HFF-Myc (cell line): ENCODE results near the gene ELMO1.
A peak's percentile ranks its signal among the peaks of the same experiment; 100 is the strongest.

Experiments used
- DNase-seq: peaks from one replicate; pipeline ENCODE4 v3.0.0-alpha.2; 2011; ENCODE audit warnings: low read depth; ENCODE audit errors: extremely low read depth
- H3K4me3 ChIP-seq: replicated peaks from 2 replicates; pipeline ENCODE4 v1.5.1; 2011; ENCODE audit warnings: low read depth, mild to moderate bottlenecking, control low read depth, low read length
- CTCF ChIP-seq: IDR thresholded peaks from 2 replicates; pipeline ENCODE4 v1.5.1; 2012; ENCODE audit warnings: mild to moderate bottlenecking, low read depth, low read length, control low read depth; ENCODE audit errors: missing control alignments

The ELMO1 gene

GRCh38 chr7:37039131-37039749, 409.4 kb downstream of the ELMO1 start:
- no peak for DNase-seq
- no peak overlapping the region for H3K4me3 ChIP-seq
- no peak for TF ChIP-seq CTCF

DNA sequence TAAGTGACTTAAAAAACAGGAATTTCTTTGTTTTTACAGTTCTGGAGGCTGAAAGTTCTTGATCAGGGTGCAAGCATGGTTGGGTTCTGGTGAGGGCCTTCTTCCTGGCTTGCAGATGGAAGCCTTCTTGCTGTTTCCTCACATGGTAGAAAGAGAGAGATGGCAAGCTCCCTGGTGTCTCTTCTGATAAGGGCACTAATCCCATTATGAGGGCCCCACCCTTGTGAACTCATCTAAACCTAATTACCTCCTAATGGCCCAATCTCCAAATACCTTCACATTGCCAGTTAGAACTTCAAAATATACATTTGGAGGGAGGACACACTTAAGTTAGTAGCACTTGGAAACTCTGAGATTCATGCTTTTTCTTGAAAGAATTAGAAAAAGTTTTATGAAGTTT, 410.0 kb downstream of the ELMO1 start:
- no peak overlapping the region for H3K4me3 ChIP-seq
- DNase-seq, result no peak
- TF ChIP-seq CTCF, result no peak

GRCh38 chr7:37037286-37037685, 411.4 kb downstream of the ELMO1 start:
- H3K4me3 ChIP-seq, result no peak overlapping the region
- TF ChIP-seq CTCF, result no peak
- no peak for DNase-seq

DNA sequence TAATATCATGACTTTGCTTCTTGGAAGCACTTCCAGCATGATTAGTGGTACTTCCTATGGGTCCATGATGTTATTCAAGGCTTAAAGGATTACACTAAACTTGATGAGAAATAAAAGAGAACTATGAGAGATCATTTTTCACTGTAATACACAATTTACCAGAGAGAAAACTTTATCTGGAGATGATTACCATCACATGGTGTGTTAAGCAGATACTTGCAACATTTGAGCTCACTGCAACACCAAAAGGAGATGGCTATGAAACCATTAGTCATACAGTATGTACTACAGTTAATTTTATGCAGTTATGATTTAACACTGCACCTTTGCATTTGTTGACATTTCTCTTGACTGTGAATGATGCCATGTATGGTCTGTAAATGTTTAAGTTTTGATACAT, 413.0 kb downstream of the ELMO1 start:
- TF ChIP-seq CTCF, result no peak
- DNase-seq, result no peak
- no peak overlapping the region for H3K4me3 ChIP-seq

- DNase-seq, result no peak
- no peak overlapping the region for H3K4me3 ChIP-seq
- no peak for TF ChIP-seq CTCF
Observed at GRCh38 chr7:37033141-37033540, 415.5 kb downstream of the ELMO1 start.

- no peak for TF ChIP-seq CTCF
- no peak overlapping the region for H3K4me3 ChIP-seq
- DNase-seq, result no peak
Observed at GRCh38 chr7:37032258-37032601, 416.4 kb downstream of the ELMO1 start.

DNA sequence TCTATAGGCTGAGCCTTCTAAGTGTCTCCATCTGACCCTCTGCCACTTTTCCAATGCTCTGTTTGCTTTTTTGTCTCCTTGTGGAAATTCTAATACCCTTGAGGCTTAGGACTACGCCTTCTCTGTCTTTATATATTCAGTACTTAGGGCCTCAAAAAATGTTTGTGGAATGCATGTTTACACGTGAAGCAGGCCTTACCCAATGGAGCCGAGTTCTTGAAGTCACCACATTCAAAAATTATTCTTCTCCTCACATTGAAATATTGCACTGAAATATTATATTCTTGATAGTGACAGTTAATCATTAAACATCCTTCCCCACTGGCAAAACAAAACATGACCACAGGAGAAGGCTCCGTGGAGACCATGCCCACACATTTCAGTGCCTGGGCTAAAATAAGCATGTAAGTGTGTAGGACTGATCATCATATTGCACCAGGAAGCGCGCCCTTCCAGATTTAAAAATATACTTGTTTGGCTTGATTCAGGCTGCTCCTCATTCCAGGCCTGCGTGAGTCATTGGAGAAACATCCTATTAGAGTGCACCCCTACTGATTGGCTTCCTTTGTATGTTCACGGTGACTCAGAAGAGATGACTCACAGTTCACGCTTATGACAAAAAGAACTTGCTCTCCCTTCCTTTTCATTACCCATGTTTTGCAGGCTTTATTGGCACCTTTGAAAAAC, 416.9 kb downstream of the ELMO1 start:
- no peak overlapping the region for H3K4me3 ChIP-seq
- peak; percentile 99 for DNase-seq
- TF ChIP-seq CTCF, result no peak
